GM18861 (cell line): ENCODE results near the gene ADRB2.
"Not testable (repeated sequence)": the region's sequence is repeated elsewhere in the genome, so short reads cannot be mapped to it uniquely, and the experiment has no call there.

ENCODE experiments used
- ATAC-seq: cut with Tn5 transposase; IDR thresholded peaks from one replicate; pipeline ENCODE4 v1.9.1; 2021; ENCODE audit not compliant: unreplicated experiment

Gene ADRB2

GRCh38 chr5:148855249-148856008 is 29.0 kb downstream of the ADRB2 start:
- no peak for ATAC-seq

- no peak for ATAC-seq
Measured at GRCh38 chr5:148856009-148856367, 29.6 kb downstream of the ADRB2 start.

DNA sequence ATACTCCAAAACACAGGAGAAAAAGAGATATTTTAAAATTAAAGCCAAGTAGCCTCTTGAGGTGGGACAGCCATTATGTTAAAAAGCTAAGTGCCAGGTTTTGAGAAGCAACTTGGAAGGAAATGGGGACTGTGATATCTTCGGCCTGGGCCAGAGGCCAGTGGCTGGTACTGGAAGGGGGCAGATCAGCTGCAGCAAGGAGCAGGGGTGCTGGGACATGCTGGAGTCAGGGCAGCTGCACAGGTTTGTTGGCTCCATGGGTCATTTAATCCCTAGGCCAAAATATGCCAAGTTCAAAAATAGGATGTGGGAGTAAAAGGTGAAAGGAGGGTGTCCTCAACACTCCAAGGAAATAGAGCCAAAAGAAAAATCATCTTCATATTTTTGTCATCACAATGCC is 30.0 kb downstream of the ADRB2 start:
- ATAC-seq = no peak

DNA sequence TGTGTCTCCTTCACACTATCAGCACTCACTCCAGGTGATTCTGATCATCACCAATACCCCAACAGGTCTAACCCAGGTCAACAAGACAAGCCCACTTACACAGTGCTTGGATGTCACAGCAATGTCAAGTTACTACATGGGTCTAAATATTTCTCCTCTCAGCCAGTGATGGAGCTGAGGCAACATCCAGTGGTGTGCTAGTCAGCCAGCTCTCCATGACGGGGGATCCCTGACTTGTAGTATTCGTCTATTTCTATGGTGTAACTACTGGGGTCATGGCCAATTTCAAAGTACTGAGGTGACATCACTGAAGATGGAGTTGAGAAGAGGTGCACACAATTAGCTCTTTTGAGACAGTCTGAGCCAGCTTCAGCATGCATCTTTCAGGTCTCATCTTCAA is 31.1 kb downstream of the ADRB2 start:
- no peak for ATAC-seq

DNA sequence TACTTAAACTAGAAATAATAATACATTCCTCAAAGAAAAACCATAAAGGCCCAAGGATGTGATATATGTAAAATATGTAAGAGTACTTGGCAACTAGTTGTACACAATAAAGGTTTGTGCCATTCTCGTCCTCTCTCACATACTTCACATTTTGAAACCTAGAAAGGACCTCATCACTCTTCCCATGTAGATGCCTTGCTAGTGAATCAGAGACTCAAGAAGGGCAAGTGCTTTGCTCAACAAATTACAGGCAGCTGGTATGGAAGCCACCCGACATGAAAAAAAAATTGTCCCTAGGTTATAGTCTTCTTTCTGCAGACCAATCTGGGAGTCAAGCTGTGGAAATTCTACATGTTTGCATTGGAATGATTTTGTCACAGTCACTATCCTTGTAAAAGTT is 31.7 kb downstream of the ADRB2 start:
- no peak for ATAC-seq

- no peak for ATAC-seq
Measured at GRCh38 chr5:148858547-148858946, 32.1 kb downstream of the ADRB2 start.

- ATAC-seq = no peak
Measured at GRCh38 chr5:148859703-148860102, 33.3 kb downstream of the ADRB2 start.

DNA sequence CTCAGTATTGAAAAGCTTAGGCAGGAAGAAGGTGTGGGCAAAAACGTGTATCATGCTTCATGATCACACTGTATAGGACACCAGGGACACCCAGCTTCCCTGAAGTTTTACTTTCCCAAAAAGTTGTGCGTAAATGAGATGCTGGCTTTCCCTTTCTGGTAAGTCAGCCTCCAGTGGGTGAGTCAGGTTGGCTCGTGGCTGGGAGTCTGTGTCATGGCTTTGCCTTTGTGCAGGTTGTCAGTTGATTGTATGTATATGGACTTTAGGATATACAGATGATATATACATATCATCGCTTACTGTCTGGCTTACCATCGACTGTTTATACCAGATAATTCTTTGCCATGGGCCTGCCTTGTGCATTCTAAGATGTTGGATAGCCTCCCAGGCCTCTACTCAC is 34.2 kb downstream of the ADRB2 start:
- no peak for ATAC-seq

DNA sequence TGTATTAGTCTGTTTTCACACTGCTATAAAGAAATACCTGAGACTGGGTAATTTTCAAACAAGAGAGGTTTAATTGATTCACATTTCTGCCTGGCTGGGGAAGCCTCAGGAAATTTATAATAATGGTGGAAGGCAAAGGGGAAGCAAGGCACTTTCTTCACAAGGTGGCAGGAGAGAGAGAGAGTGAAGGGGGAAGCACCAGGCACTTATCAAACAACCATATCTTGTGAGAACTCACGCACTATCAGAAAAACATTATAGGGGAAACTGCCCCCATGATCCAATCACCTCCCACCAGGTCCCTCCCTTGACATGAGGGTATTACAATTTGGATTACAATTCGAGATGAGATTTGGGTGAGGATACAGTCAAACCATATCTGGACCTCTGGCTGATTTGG is 34.7 kb downstream of the ADRB2 start:
- no peak for ATAC-seq

DNA sequence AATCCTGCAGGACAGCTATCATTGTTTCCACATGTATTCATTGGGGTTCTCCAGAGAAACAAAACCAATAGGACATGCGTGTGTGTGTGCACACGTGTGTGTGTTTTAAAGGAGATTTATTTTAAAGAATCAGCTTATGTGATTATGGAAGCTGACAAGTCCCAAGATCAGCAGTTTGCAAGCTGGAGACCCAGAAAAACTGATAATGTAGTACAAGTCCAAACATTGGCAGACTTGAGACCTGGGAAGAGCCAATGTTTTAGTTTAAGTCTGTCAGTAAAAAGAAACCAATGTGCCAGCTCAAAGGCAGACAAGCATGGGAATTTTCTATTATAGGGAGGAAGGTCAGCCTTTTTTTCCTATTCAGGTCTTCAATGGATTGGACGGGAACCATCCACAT is 35.3 kb downstream of the ADRB2 start:
- ATAC-seq = no peak

DNA sequence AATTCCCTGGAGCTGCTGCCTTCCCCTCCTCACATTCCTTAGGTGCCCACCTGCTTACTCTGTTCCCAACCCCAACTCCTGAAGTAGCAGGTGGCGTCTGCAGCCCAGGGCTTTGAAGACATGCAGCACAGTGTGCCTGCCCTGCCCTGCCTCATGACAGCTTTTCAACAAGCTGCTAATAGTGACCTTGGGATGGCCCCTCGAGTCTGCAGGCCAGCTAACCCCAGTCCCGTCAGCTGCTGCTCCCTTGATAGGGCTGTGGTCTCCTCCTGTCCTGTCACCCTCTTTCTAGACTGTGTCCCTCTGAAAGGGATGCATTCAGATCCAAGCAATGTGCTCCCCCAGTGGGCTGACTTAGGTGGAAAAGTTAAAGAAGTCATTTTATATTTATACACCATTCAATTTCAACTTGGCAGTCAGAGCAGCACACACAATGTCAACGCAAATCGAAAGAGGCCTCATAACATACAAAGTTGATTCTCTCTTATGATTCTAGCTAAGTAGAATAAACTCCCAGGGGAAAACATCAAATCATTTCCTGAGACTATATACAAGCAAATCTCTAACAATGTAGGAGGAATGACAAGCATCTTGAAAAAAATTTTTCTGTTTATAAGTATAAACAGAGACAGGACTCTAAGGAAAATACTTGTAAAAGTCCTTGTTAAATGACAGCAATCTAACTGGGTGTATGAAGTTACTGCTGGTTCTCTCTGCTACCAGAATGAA is 37.9 kb downstream of the ADRB2 start:
- ATAC-seq = no peak

- ATAC-seq = no peak
Measured at GRCh38 chr5:148866024-148866423, 39.6 kb downstream of the ADRB2 start.

- no peak for ATAC-seq
Measured at GRCh38 chr5:148873120-148873519, 46.7 kb downstream of the ADRB2 start.

DNA sequence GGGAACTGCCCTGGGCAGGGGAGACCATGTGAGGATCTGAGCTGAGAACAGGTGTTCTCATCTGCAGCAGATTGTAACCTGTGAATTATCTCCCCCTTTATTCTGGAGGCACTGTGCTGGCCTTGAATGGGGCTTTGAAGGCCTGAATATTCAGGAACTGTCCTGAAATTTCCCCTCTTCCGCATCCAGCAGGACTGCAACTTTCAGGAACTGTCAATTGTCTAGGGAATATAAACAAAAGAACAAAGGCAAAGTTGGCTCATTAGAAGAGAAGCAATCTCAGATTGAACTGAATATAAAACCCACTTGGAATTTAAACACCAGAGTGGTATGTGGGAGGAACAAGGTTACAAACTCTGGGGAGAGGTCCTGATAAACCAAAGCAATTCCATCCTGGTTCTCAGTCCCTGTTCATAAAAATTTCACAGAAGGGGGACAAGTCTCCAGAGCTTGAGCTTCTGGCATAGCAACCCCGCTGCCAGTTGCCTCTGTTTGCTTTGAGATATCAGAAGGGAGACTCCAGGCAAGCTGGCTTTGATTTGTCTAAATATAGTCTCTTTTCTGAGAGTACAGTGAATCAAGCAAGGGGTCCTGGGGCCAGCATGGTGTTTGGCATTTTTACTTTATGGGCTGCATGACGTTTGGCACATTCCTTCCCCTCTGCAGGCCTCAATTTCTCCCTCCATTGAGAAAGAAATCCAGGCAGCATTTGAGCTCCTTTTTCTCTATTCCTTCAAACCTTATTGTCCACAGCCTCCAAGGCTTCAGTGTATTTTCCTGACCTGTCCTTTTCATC is 47.5 kb downstream of the ADRB2 start:
- ATAC-seq = no peak

GRCh38 chr5:148875205-148875875 is 48.9 kb downstream of the ADRB2 start:
- no peak for ATAC-seq

DNA sequence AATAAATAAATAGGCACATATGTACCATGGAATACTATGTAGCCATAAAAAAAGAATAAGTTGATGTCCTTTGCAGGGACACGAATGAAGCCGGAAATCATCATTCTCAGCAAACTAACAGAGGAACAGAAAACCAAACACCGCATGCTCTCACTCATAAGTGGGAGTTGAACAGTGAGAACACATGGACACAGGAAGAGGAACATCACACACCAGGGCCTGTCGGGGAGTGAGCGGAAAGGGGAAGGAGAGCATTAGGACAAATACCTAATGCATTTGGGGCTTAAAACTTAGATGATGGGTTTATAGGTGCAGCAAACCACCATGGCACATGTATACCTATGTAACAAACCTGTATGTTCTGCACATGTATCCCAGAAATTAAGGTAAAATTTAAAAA is 51.0 kb downstream of the ADRB2 start:
- not testable (repeated sequence) for ATAC-seq
